Amygdala (tissue), 56 donors: ENCODE measurements around the gene HP.
"Not testable (repeated sequence)": the region's sequence is repeated elsewhere in the genome, so short reads cannot be mapped to it uniquely, and the experiment has no call there.

ENCODE experiments used
- DNase-seq, 56 donors: peaks; one replicate each; lab custom pipeline; 2025; lab: John Stamatoyannopoulos, UW

The HP gene

GRCh38 chr16:72042157-72042660, 12.1 kb upstream of the HP start:
- peak in 6 of 56 donors; percentile 2 to 28 (median 10) for DNase-seq

- no peak for DNase-seq
Observed at GRCh38 chr16:72043058-72043457, 11.2 kb upstream of the HP start.

GRCh38 chr16:72043539-72043938, 10.8 kb upstream of the HP start:
- DNase-seq, result no peak

DNA sequence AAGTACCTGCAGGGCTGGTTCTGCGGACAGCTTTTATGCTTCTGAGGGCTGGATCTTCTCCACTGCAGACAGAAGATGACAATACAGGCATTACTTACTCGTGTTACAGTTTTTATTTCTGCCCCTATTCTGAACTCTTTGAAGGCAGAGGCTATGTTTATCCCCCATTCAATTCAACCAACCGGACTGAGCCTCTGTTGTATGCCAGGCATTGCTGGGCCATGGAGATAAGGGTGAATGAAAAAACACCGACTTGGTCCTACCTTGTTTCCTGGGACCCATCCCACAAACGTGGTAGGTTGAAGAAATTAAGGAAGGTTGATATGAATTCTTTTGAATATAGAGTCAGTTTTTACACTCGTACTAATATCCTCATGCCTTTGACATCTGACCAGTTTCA, 10.0 kb upstream of the HP start:
- no peak for DNase-seq

GRCh38 chr16:72044825-72045359, 9.4 kb upstream of the HP start:
- no peak for DNase-seq

GRCh38 chr16:72049110-72049509, 5.2 kb upstream of the HP start:
- no peak for DNase-seq

GRCh38 chr16:72050769-72051464, 3.4 kb upstream of the HP start:
- DNase-seq, result no peak

- DNase-seq, result no peak
Observed at GRCh38 chr16:72051818-72052217, 2.5 kb upstream of the HP start.

- DNase-seq, result no peak
Observed at GRCh38 chr16:72055911-72056310, 1.6 kb downstream of the HP start.

DNA sequence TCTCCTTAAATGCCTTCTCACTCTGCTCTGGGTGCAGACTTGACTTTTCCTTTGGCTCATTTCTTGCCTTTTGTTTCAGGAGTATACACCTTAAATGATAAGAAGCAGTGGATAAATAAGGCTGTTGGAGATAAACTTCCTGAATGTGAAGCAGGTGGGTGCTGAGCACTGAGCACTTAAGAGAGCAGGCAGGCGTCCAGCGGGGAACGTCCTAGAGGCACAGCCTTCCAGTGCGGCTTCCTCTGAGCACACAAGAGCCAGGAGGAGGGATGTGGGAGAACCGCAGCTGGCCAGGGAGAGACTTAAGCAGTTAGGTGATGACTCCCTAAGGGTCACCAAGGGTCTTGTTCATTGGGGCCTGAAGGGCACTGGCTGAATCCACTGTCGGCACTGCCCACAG, 3.0 kb downstream of the HP start:
- not testable (repeated sequence) for DNase-seq

GRCh38 chr16:72059060-72059459, 4.8 kb downstream of the HP start:
- not testable (repeated sequence) for DNase-seq

- no peak for DNase-seq
Observed at GRCh38 chr16:72060405-72060804, 6.1 kb downstream of the HP start.

GRCh38 chr16:72061564-72061963, 7.3 kb downstream of the HP start:
- DNase-seq, result no peak

DNA sequence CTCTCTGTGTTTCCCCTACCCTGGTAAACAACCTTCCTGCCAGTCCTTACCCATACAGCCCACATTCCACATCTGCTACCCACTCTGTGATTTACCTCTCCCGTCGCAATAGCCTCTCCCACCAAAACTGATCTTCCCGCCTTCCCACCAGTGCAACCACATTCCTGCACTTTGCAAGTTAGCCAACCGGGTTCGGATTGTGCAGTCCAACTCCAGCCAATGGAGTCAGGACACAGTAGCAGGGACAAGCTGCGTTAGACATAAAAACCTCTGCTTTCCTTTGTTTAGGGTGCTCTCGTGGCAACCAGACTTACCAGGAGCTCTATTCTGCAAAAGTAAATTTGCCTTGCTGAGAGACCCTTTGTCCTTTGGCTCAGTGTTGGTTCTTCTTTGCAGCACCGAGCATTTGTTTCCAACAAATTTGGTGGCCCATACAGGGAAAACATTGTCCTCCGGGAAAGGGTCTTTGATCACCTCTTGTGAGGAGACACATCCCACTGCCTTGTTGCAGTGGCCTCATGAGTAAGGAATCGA, 10.1 kb downstream of the HP start:
- DNase-seq, result no peak

- DNase-seq, result peak in 5 of 56 donors; percentile 3 to 25 (median 7)
Observed at GRCh38 chr16:72066747-72067146, 12.4 kb downstream of the HP start.

GRCh38 chr16:72068930-72069329, 14.6 kb downstream of the HP start:
- DNase-seq, result no peak

DNA sequence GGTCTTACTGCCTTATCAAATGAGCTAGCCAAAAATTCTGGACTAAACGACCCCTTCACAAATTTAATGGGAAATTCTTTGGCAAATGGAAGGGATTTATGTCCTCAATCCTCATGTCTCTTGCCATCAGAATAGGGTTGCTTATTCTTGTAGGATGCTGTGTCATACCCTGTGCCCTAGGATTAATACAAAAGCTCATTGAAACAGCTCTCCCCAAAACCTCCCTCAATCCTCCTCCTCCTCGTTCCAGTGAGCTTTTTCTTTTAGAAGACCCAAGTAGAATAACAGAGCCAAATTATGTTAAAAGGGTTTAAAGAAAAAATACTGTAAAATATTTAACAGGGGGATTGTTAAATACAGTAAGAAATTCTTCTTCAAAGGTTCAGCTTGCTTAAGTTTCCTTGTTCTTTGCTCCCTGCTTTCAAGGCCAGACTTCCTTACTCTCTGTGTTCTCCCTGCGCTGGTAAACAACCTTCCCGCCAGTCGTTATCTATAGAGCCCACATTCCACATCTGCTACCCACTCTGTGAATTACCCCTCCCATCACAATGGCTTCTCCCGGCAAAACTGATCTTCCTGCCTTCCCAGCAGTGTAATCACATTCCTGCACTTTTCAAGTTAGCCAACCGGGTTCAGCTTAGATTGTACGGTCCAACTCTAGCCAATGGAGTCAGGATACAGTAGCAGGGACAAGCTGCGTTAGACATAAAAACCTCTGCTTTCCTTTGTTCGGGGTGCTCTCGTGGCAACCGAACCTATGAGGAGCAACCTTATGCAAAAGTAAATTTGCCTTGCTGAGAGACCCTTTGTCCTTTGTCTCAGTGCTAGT, 18.4 kb downstream of the HP start:
- DNase-seq, result peak in 13 of 56 donors; percentile 1 to 18 (median 5)

DNA sequence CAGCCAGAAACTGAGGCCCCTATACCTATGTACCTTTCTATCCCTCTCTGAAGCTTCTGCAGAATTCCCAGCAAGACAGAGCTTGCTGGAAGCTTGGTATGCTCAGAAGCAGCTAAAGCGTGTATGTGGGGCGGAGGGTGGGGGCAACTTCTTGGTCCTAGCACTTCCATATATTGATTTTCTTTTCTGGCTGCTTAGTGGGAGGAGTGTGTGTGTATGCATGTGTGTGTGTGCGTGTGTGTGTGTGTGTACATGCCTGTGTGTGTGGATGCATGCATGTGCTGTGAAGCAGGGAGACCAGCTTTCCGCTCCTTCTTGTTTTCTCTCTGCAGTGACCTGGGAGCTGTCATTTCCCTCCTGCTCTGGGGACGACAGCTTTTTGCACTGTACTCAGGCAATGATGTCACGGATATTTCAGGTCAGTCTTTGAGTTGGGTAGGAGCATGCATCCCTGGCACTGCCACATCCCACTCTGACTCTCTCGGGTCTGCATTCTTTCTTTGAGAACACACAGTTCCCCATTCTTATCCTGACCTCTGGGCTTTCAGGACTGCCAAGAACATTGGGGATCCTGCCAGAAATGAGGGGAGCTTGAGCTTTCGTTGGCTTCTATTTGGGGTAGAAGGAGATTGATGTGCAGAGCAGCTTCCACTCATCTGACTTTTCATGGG, 19.4 kb downstream of the HP start:
- peak in 47 of 56 donors; percentile 1 to 81 (median 27) for DNase-seq

DNA sequence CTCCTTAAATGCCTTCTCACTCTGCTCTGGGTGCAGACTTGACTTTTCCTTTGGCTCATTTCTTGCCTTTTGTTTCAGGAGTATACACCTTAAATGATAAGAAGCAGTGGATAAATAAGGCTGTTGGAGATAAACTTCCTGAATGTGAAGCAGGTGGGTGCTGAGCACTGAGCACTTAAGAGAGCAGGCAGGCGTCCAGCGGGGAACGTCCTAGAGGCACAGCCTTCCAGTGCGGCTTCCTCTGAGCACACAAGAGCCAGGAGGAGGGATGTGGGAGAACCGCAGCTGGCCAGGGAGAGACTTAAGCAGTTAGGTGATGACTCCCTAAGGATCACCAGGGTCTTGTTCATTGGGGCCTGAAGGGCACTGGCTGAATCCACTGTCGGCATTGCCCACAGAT, 20.8 kb downstream of the HP start:
- not testable (repeated sequence) for DNase-seq

DNA sequence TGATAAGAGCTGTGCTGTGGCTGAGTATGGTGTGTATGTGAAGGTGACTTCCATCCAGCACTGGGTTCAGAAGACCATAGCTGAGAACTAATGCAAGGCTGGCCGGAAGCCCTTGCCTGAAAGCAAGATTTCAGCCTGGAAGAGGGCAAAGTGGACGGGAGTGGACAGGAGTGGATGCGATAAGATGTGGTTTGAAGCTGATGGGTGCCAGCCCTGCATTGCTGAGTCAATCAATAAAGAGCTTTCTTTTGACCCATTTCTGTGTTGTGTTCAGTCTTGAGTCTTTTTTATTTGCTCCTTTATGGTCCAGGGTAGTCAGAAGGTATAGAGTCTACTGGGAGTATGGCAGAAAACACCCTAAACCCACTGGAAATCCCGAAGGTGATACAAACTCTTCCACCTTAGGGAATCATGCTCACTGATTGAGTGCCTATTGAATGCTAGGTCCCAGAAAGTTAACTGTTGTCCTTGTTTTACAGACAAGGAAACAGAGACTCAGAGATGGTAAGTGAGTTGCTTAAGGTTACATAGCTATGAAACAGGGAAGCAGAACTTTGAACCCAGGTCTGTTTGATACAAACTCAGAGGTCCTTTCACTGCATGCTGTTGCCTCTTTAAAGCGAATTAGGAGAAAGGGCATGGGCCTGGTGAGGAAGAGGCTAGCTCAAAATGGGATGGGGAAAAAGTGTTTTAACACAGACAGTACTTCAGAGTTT, 22.8 kb downstream of the HP start:
- not testable (repeated sequence) for DNase-seq
